ENCODE measurements around the gene CATSPERB. TPM values are rescaled to one million over a fixed set of nuclear protein-coding genes. Genes with fewer than 3 reads are reported as not detected.
"Not testable (repeated sequence)": the region's sequence is repeated elsewhere in the genome, so short reads cannot be mapped to it uniquely, and the experiment has no call there.

Gene CATSPERB
- total and polyA plus RNA-seq, 2 donors (not counting 3 experiments of a cell fraction or from before 2014, with no cell fraction given): not detected

GRCh38 chr14:91689608-91690007, 42.3 kb downstream of the CATSPERB start:
- no peaks in the 10 kb centered on the region for H3K9me1 ChIP-seq (replicated peaks; ENCODE audit: control insufficient read depth, extremely low read depth, insufficient read depth, low read length)
- no peaks in the 10 kb centered on the region for H3K36me3 ChIP-seq (ENCODE audit: control insufficient read depth in 2 of 2, extremely low read depth in 1 of 2, insufficient read depth in 2 of 2, low read length in 2 of 2)
- H3K27me3 ChIP-seq (ENCODE audit: control insufficient read depth in 2 of 2, insufficient read depth in 2 of 2, low read length in 2 of 2): no peaks in the 10 kb centered on the region
- FAIRE-seq: no peak
- H3K27ac ChIP-seq (ENCODE audit: insufficient read depth, low read depth, low read length): no peak overlapping the region
- H3K4me3 ChIP-seq (replicated peaks in 1 of 3; ENCODE audit: insufficient read depth in 1 of 3, low read depth in 1 of 3, low read length in 3 of 3): no peak overlapping the region
- POLR2A ChIA-PET: no interaction called here
- BruUV-seq (replicated peaks): no TSS peak
- TF ChIP-seq POLR2AphosphoS5 (IDR thresholded peaks at IDR 0.05; ENCODE audit: insufficient read depth, low read depth, low read length) (no peak), GATA2 (IDR thresholded peaks at IDR 0.05; ENCODE audit: insufficient read depth, insufficient read length, low read depth, low read length) (no peak), FOS (IDR thresholded peaks at IDR 0.05; ENCODE audit: borderline replicate concordance, insufficient read depth, low read length) (no peak), EZH2 (IDR thresholded peaks at IDR 0.05; ENCODE audit: borderline replicate concordance, low read depth, low read length, severe bottlenecking) (no peak), MYC (IDR thresholded peaks at IDR 0.05; ENCODE audit: low read depth, low read length) (no peak), MAX (IDR thresholded peaks at IDR 0.05; ENCODE audit: insufficient read depth, insufficient read length) (no peak), JUN (IDR thresholded peaks at IDR 0.05; ENCODE audit: borderline replicate concordance, insufficient read depth, insufficient read length, low read depth) (no peak), POLR2A (IDR thresholded peaks at IDR 0.05; ENCODE audit: low read depth, low read length) (no peak)
- TF ChIP-seq, protein P1, sequence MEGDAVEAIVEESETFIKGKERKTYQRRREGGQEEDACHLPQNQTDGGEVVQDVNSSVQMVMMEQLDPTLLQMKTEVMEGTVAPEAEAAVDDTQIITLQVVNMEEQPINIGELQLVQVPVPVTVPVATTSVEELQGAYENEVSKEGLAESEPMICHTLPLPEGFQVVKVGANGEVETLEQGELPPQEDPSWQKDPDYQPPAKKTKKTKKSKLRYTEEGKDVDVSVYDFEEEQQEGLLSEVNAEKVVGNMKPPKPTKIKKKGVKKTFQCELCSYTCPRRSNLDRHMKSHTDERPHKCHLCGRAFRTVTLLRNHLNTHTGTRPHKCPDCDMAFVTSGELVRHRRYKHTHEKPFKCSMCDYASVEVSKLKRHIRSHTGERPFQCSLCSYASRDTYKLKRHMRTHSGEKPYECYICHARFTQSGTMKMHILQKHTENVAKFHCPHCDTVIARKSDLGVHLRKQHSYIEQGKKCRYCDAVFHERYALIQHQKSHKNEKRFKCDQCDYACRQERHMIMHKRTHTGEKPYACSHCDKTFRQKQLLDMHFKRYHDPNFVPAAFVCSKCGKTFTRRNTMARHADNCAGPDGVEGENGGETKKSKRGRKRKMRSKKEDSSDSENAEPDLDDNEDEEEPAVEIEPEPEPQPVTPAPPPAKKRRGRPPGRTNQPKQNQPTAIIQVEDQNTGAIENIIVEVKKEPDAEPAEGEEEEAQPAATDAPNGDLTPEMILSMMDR (IDR thresholded peaks at IDR 0.05; ENCODE audit: extremely low read depth in 1 of 2, insufficient read depth in 1 of 2, low read depth in 1 of 2, low read length in 2 of 2): no peak
- no peak overlapping the region for H3K9ac ChIP-seq (replicated peaks; ENCODE audit: extremely low read depth, insufficient read depth, low read length)
- CTCF ChIA-PET: no interaction called here
- dilution Hi-C loops (cut with MboI; ENCODE audit: extremely low pct_ligation_motif_present, low sequenced_read_pairs): no loop called here
- no peaks in the 10 kb centered on the region for H3K9me3 ChIP-seq (replicated peaks; ENCODE audit: control insufficient read depth, insufficient read depth, low read length)
- H2AFZ ChIP-seq (ENCODE audit: low read depth, low read length): no peak overlapping the region
- no peak overlapping the region for H3K4me2 ChIP-seq (ENCODE audit: insufficient read depth, low read length)
- intact Hi-C loops (cut with micrococcal nuclease): no loop called here
- H4K20me1 ChIP-seq (replicated peaks; ENCODE audit: control insufficient read depth, extremely low read depth, insufficient read depth, low read length): no peaks in the 10 kb centered on the region
- H3K79me2 ChIP-seq (ENCODE audit: control insufficient read depth, insufficient read depth, low read length): no peaks in the 10 kb centered on the region
- no peak for DNase-seq (ENCODE audit: low read depth, low spot score)
- H3K4me1 ChIP-seq (ENCODE audit: control insufficient read depth, extremely low read depth, insufficient read depth, low read length): no peaks in the 10 kb centered on the region

DNA sequence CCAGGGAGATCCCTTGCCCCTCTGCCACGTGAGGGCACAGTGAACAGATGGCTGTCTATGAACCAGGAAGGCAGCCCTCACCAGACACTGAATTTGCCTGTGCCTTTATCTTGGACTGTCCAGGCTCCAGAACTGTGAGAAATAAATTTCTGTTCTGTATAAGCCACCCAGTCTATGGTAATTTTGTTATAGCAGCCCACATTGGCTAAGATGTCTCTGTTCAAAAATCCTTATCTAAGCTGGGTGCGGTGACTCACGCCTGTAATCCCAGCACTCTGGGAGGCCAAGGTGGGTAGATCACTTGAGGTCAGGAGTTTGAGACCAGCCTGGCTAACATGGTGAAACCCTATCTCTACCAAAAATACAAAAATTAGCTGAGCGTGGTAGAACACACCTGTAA, 44.5 kb downstream of the CATSPERB start:
- FAIRE-seq; H3K36me3 ChIP-seq (ENCODE audit: control insufficient read depth in 2 of 2, extremely low read depth in 1 of 2, insufficient read depth in 2 of 2, low read length in 2 of 2); CTCF ChIA-PET; H3K9me3 ChIP-seq (replicated peaks; ENCODE audit: control insufficient read depth, insufficient read depth, low read length); H3K79me2 ChIP-seq (ENCODE audit: control insufficient read depth, insufficient read depth, low read length); H3K27ac ChIP-seq (ENCODE audit: insufficient read depth, low read depth, low read length); H3K9me1 ChIP-seq (replicated peaks; ENCODE audit: control insufficient read depth, extremely low read depth, insufficient read depth, low read length); H4K20me1 ChIP-seq (replicated peaks; ENCODE audit: control insufficient read depth, extremely low read depth, insufficient read depth, low read length); intact Hi-C loops (cut with micrococcal nuclease); H2AFZ ChIP-seq (ENCODE audit: low read depth, low read length); H3K9ac ChIP-seq (replicated peaks; ENCODE audit: extremely low read depth, insufficient read depth, low read length); POLR2A ChIA-PET; H3K4me1 ChIP-seq (ENCODE audit: control insufficient read depth, extremely low read depth, insufficient read depth, low read length); H3K4me2 ChIP-seq (ENCODE audit: insufficient read depth, low read length); H3K27me3 ChIP-seq (ENCODE audit: control insufficient read depth in 2 of 2, insufficient read depth in 2 of 2, low read length in 2 of 2); H3K4me3 ChIP-seq (replicated peaks in 1 of 3; ENCODE audit: insufficient read depth in 1 of 3, low read depth in 1 of 3, low read length in 3 of 3); BruUV-seq (replicated peaks); dilution Hi-C loops (cut with MboI; ENCODE audit: extremely low pct_ligation_motif_present, low sequenced_read_pairs); DNase-seq (ENCODE audit: low read depth, low spot score): not testable (repeated sequence)

All from endothelial cell of umbilical vein (primary cell).